ENCODE measurements around the gene ERICH4.

DNA sequence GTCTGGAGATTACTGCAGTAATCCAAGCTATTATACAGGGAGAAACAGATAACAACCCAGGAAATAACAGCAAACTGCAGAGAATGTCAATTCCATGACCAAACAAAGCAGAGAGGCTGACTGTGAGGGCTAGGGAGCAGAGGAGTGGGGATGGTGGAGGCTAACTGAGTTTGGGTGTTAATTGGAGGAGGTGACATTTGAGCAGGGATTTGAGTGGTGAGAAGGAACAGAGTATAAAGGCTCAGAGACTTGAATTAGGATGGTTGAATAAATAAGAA is 6.3 kb upstream of the ERICH4 start:
- TF ChIP-seq, protein P1, sequence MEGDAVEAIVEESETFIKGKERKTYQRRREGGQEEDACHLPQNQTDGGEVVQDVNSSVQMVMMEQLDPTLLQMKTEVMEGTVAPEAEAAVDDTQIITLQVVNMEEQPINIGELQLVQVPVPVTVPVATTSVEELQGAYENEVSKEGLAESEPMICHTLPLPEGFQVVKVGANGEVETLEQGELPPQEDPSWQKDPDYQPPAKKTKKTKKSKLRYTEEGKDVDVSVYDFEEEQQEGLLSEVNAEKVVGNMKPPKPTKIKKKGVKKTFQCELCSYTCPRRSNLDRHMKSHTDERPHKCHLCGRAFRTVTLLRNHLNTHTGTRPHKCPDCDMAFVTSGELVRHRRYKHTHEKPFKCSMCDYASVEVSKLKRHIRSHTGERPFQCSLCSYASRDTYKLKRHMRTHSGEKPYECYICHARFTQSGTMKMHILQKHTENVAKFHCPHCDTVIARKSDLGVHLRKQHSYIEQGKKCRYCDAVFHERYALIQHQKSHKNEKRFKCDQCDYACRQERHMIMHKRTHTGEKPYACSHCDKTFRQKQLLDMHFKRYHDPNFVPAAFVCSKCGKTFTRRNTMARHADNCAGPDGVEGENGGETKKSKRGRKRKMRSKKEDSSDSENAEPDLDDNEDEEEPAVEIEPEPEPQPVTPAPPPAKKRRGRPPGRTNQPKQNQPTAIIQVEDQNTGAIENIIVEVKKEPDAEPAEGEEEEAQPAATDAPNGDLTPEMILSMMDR (conservative IDR thresholded peaks at IDR 0.05): no peak
- no peak for TF ChIP-seq ZFX (IDR thresholded peaks at IDR 0.05)
